DOHH2 (cell line): ENCODE measurements around the gene SCGB1A1.

Experiments used
- CTCF ChIP-seq: fragments of 200-600 bp; sonication (generic); IDR thresholded peaks from one replicate; pipeline ENCODE4 v1.5.1; 2014; ENCODE audit warnings: antibody characterized with exemption, mild to moderate bottlenecking, low read depth, low read length; ENCODE audit not compliant: poor library complexity, severe bottlenecking
- EZH2phosphoT487 ChIP-seq: fragments of 200-600 bp; sonication (generic); IDR thresholded peaks from 2 replicates; pipeline ENCODE4 v1.6.1; 2017; ENCODE audit warnings: borderline replicate concordance, mild to moderate bottlenecking, antibody characterized with exemption, low read length, moderate library complexity, mixed read lengths

GRCh38 chr11:62433141-62433903, 14.5 kb downstream of the SCGB1A1 start:
- no peak for TF ChIP-seq CTCF
- TF ChIP-seq EZH2phosphoT487 = no peak
